Activated naive CD4-positive, alpha-beta T cell treated with anti-CD3 and anti-CD28 coated beads, Interleukin-2, amount 50 U/mL, for 24 hours (primary cell): Measurements from ENCODE around the gene ERC1.
A peak's percentile ranks its signal among the peaks of the same experiment; 100 is the strongest.

ENCODE experiments used
- H3K27ac Mint-ChIP-seq: one replicate; pipeline ENCODE4 v1.8.0; 2021; ENCODE audit warnings: mild to moderate bottlenecking, mixed read lengths
- H3K27me3 Mint-ChIP-seq: one replicate; pipeline ENCODE4 v1.8.0; 2021; ENCODE audit warnings: mixed read lengths
- H3K36me3 Mint-ChIP-seq: one replicate; pipeline ENCODE4 v1.8.0; 2021; ENCODE audit warnings: mixed read lengths
- H3K4me1 Mint-ChIP-seq: one replicate; pipeline ENCODE4 v1.8.0; 2021; ENCODE audit warnings: mixed read lengths
- H3K4me3 Mint-ChIP-seq: one replicate; pipeline ENCODE4 v1.8.0; 2021; ENCODE audit warnings: mild to moderate bottlenecking, mixed read lengths
- H3K9me3 Mint-ChIP-seq: one replicate; pipeline ENCODE4 v1.8.0; 2021; ENCODE audit warnings: mixed read lengths

ERC1 gene

DNA sequence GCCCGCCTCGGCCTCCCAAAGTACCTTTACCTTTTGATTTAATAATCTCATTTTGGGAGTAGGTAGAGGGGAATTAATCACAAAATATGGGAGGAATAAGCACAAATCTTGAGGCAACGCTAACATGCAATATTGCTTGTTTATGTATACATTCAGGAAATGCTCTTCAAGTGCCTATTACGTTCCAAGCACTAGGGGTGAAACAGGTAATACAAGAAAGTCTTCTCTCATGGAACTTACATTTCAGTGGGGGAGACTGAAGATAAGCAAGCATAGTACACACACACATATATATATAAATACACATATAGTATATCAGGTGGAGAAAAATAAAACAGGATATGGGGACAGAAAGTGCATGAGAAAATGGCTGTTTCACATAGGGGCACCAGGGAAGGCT lies 19.0 kb upstream of the ERC1 start:
- H3K27me3 Mint-ChIP-seq: no peaks in the 10 kb centered on the region
- no peak overlapping the region for H3K4me3 Mint-ChIP-seq
- H3K4me1 Mint-ChIP-seq: no peaks in the 10 kb centered on the region
- peaks cover 1% of the 10 kb centered on the region for H3K36me3 Mint-ChIP-seq
- H3K9me3 Mint-ChIP-seq: no peaks in the 10 kb centered on the region
- no peak overlapping the region for H3K27ac Mint-ChIP-seq

DNA sequence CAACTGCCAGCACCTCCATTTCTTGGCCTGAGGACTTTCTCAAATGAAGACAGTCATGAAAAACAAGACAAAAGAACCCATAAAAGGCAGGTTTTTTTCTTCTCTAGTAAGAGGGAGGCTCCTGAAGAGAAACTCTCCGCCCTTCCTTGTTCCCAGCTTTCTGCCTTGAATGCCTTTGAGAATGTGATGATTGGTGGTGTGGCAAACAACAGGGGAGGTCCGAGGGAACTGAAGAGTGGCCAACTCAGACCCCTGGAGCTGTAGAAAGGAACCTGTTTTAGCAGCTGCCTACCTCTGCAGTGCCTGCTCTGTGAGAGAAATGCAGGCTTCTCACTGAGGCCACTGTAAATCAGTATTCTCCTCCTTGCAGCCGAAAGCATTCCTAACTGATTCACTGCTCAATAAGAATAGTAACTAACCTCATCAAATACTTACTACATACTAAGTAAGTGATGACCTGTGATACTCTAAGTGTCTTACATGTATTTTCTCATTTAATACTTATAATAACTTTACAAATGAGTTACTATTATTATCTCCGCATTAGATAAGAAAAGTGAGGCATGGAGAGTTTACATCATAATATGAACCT lies 16.7 kb upstream of the ERC1 start:
- Mint-ChIP-seq H3K36me3 (peaks cover 1% of the 10 kb centered on the region), H3K27me3 (no peaks in the 10 kb centered on the region), H3K9me3 (no peaks in the 10 kb centered on the region), H3K4me3 (no peak overlapping the region), H3K4me1 (no peaks in the 10 kb centered on the region), H3K27ac (no peak overlapping the region)

DNA sequence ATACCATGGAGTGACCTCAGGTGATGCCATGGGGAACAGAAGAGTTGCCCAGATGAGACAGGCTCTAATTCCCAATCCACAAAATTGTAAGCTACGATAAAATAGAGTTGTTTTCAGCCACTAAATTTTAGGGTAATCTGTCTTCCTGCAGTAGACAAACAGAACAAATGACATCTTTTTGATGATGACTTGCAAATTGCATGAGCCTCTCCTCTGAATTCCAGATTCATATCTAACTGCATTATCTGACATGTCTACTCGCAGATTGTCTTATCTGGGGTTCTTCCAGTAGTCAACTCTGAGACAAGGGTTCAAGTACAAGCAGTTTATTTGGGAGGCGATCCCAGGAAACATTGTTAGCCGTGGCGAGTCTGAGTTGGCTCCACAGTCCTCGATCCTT lies 14.4 kb upstream of the ERC1 start:
- H3K4me3 Mint-ChIP-seq: no peak overlapping the region
- no peaks in the 10 kb centered on the region for H3K9me3 Mint-ChIP-seq
- H3K27me3 Mint-ChIP-seq: no peaks in the 10 kb centered on the region
- peaks cover 1% of the 10 kb centered on the region for H3K36me3 Mint-ChIP-seq
- no peak overlapping the region for H3K27ac Mint-ChIP-seq
- H3K4me1 Mint-ChIP-seq: no peaks in the 10 kb centered on the region

DNA sequence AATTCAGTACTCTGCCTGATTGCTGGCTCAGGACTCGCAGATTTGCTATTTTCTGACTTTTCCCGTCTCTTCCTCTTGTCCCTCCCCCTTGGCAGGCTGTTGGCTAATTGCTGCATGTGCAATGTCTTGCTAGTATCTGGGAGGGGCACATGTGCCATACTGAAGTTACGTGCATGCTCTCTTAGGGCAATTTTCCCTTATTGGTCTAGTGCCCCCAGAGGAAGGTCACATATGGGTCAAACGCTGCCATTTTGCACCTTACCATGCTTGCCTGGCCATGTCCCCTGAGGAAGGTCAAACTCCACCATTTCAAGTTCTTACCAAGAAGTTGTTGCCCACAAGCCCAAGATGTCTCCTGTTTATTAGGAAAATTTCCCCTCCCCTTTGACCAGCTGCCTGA lies 13.9 kb upstream of the ERC1 start:
- no peaks in the 10 kb centered on the region for H3K27me3 Mint-ChIP-seq
- H3K9me3 Mint-ChIP-seq: no peaks in the 10 kb centered on the region
- H3K36me3 Mint-ChIP-seq: peaks cover 1% of the 10 kb centered on the region
- H3K4me3 Mint-ChIP-seq: no peak overlapping the region
- H3K27ac Mint-ChIP-seq: peak overlapping the region; percentile 37
- no peaks in the 10 kb centered on the region for H3K4me1 Mint-ChIP-seq

DNA sequence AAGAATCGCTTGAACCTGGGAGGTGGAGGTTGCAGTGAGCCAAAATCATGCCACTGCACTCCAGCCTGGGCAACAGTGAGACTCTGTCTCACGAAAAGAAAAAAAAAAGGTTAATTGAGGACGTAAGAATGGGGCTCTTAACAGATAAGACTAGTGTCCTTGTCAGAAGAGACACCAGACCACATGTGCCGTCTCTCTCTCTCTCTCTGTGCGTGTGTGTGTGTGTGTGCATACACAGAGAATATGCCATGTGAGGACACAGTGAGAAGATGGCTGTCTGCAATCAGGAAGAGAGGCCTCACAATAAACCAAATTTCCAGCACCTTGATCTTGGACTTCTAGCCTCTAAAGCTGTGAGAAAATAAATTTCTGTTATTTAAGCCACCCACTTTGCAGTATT lies 11.7 kb upstream of the ERC1 start:
- Mint-ChIP-seq H3K4me1 (no peaks in the 10 kb centered on the region), H3K36me3 (no peaks in the 10 kb centered on the region), H3K27ac (no peak overlapping the region), H3K4me3 (no peak overlapping the region), H3K9me3 (no peaks in the 10 kb centered on the region), H3K27me3 (no peaks in the 10 kb centered on the region)

DNA sequence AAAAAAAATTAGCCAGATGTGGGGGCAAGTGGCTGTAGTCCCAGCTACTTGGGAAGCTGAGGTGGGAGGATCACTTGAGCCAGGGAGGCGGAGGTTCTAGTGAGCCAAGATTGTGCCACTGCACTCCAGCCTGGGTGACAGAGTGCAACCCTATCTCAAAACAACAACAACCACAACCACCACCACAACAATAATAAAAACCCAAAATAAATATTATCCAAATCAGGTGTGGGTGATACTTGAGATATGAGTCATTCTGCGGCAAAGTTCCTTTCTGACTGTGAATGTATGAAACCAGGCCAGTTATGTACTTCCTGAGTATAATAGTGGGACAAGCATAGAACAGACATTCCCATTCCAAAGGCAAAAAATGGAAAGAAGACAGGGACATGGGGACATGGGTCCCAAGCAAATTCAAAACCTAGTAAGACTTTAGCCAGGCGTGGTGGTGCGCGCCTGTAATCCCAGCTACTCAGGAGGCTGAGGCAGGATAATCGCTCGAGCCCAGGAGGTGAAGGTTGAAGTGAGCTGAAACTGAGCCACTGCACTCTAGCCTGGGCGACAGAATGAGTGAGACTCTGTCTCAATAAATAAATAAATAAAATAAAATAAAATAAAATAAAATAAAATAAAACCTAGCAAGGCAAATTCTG lies 9.7 kb upstream of the ERC1 start:
- H3K4me3 Mint-ChIP-seq: no peak overlapping the region
- no peaks in the 10 kb centered on the region for H3K27me3 Mint-ChIP-seq

DNA sequence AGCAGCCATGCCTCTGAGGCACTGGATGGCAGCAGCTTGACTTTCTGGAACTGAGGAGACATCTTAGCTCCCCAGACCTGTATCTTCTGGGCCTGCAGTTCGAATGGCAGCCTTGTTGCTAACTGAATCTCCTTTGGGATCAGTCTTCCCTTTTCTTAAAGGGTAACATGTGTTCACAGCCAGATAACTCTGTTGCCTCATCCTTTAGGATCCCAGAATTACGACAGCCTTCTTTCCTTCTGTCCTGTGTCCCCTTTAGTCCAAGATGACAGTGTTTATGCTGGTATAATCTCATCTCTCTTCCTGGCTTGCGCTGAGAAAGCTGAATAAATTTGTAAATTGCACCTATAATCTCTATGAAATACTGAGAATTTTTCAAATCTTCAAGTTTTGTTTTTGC lies 9.1 kb upstream of the ERC1 start:
- no peaks in the 10 kb centered on the region for H3K9me3 Mint-ChIP-seq
- H3K36me3 Mint-ChIP-seq: no peaks in the 10 kb centered on the region
- H3K4me3 Mint-ChIP-seq: no peak overlapping the region
- no peak overlapping the region for H3K27ac Mint-ChIP-seq
- no peaks in the 10 kb centered on the region for H3K4me1 Mint-ChIP-seq
- no peaks in the 10 kb centered on the region for H3K27me3 Mint-ChIP-seq

More for the DNA sequence above, 9.7 kb upstream of the ERC1 start:
- Mint-ChIP-seq H3K36me3 (no peaks in the 10 kb centered on the region), H3K9me3 (no peaks in the 10 kb centered on the region), H3K4me1 (no peaks in the 10 kb centered on the region), H3K27ac (no peak overlapping the region)

DNA sequence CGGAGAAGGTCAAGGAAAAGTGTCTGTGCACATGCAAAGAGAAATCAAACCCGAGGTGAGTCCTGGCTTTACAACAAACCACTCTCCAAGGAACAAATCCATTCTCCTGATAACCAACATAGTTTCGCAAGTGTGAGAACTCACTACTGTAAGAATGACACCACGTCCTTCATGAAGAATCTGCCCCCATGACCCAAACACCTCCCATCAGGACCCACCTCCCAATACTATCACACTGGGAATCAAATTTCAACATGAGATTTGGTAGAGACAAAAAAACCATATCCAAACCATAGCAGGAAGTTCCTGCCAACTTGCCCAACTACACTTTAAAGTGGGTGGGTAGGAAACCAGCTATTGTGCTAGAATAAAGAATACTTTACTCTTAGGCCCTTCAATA lies 2.4 kb upstream of the ERC1 start:
- Mint-ChIP-seq H3K9me3 (no peaks in the 10 kb centered on the region), H3K4me3 (peak overlapping the region; percentile 11), H3K4me1 (peaks cover 40% of the 10 kb centered on the region), H3K27ac (peak overlapping the region; percentile 27), H3K36me3 (peaks cover 2% of the 10 kb centered on the region), H3K27me3 (no peaks in the 10 kb centered on the region)

DNA sequence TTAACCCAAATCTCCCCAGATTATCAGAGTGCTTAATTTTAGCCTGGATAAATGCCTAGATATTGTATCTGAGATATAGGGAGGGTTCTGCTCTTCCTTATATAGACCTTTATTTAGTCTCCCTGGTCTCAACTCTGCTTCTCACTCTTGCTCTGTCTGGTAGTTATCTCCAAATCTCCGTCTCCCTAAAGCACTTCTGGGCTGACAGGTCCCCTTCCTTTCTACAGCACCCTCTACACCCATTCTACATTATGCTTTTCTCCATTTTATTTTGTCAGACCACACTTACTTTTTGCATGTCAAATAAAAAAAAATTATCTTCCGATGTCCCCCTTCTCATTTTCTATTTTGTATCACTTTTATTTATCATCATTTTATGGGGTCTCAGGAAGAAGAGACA lies 2.0 kb upstream of the ERC1 start:
- Mint-ChIP-seq H3K4me3 (peak overlapping the region; percentile 93), H3K4me1 (peaks cover 40% of the 10 kb centered on the region), H3K9me3 (no peaks in the 10 kb centered on the region), H3K27ac (no peak overlapping the region), H3K27me3 (no peaks in the 10 kb centered on the region), H3K36me3 (peaks cover 2% of the 10 kb centered on the region)

DNA sequence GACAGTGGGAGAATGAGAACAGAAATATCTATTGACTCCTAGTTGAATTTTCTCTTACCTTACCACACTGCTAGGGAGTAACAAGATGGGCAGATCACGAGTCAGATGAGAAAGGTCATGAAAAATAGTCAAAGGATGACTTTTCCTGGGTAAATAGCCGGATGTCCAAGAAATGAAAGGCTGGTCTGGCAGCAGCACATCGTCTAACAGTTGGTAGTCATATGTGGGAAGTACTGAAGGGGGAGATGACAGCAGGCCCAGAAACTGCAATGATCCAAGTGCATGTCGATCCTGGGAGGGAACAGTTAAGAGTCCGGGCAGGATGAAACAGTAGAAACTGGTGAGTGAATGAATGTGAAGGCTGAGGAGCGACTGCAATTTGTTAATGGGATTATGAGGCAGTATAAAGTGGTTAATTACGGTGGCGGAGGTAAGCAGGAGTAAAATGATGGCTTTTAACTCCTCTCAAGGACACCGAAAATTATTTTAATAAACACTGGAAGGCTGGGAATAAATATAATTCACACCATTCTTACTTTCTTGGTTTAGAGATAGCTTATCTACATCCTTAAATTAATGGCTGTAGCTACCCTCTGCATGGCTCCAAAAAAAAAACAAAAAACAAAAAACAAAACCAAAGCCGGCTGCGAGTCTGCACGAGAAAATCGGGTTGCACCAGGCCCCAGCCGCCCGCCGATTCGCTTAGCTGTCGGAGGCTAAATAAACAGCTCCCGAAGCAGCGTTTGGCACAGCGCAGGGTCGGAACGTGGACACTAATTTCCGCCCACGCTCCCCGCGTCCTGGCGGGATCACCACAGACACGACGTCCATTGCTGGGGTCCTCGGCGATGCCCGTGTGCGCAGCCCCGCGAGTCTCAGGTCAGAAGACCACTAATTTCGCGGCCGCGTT lies 1.0 kb upstream of the ERC1 start:
- peak overlapping the region; percentile 93 for H3K4me3 Mint-ChIP-seq
- H3K9me3 Mint-ChIP-seq: no peaks in the 10 kb centered on the region
- no peaks in the 10 kb centered on the region for H3K27me3 Mint-ChIP-seq
- peaks cover 2% of the 10 kb centered on the region for H3K36me3 Mint-ChIP-seq
- peak overlapping the region; percentile 98 for H3K27ac Mint-ChIP-seq
- H3K4me1 Mint-ChIP-seq: peaks cover 40% of the 10 kb centered on the region

DNA sequence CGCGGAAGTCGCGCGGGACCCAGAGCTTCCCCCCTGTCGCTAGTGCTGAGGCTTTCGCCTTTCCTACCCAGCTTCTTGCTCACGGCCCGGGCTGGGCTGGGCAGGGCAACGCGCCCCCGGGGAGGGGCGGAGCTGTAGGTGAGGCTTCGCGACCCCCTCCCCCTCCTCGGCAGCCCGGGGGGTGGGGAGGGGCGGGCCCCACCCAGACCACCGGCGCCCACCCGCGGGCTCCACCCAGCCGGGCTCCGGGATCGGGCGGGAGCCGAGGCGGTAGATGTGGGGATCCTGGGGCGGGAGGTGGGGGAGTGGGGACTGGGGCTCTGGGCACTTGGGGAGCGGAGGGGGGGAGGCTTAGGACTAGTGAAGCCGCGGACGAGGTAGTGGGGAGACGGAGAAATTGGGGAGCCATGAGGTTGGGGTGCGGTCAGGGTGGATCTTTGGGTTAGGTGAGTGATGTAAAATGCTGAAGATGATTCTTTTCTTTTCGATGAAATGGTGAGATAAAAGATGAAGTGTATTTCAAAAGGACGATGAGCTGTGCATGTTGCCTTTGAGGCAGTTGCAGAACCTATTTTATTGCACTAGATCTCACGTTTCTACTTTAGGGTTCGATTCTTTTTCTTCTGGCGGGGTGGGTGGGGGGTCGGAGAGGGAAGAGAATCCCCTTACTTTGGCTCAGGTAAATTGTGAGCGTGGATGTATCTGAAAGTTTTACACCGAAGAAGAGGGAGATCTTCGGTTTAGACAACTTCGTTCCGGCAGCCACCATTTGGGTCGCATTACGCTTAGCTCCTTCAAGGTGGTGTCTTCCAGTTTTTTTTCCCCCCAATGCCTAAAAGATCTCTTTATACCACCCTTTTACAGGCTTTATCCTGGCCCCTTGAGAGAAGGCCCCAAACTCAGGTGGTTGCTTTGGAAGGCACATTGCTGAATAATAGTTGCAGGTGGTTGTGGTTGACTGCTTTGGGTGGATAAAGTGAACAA lies 619 bp downstream of the ERC1 start:
- H3K4me3 Mint-ChIP-seq: peak overlapping the region; percentile 99
- H3K9me3 Mint-ChIP-seq: no peaks in the 10 kb centered on the region
- H3K27ac Mint-ChIP-seq: peak overlapping the region; percentile 98
- H3K36me3 Mint-ChIP-seq: peaks cover 3% of the 10 kb centered on the region
- H3K4me1 Mint-ChIP-seq: peaks cover 51% of the 10 kb centered on the region
- H3K27me3 Mint-ChIP-seq: no peaks in the 10 kb centered on the region

DNA sequence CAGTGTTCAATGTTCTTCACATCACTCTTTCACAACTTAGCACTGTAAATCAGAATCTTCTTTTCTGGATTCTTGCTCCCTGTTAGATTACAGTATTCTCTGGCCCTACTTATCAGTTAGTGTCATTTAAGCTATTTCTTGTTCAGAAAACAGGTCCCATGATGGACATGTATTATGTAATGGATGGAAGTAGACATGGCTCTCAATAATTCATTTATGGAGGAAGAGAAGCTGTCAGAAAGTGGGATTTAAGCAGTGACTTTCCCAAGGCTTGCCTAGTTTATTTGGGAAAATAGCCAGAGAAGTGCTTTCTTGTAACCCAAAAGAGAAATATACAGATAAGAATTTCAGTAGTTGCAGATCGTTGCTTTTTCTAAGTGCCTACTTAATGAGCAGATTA lies 1.6 kb downstream of the ERC1 start:
- no peak overlapping the region for H3K27ac Mint-ChIP-seq
- peaks cover 3% of the 10 kb centered on the region for H3K36me3 Mint-ChIP-seq
- no peaks in the 10 kb centered on the region for H3K9me3 Mint-ChIP-seq
- H3K4me1 Mint-ChIP-seq: peaks cover 60% of the 10 kb centered on the region
- no peaks in the 10 kb centered on the region for H3K27me3 Mint-ChIP-seq
- H3K4me3 Mint-ChIP-seq: peak overlapping the region; percentile 99

DNA sequence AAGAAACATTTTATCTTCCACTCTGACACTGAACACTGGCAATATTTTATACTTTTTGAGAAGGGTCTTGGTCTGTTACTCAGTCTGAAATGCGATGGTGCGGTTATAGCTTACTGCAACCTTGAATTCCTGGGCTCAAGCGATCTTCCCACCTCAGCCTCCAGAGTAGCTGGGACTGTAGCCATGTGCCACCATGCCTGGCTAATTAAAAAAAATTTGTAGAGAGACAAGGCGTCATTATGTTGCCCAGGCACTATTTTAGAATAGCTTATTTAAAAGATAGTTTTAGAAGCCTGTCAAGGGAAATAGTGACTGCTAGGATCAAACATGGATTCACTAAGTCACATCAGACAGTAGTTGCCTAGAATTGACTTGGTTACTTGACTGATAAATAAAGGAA lies 5.9 kb downstream of the ERC1 start:
- H3K4me1 Mint-ChIP-seq: peaks cover 55% of the 10 kb centered on the region
- no peaks in the 10 kb centered on the region for H3K9me3 Mint-ChIP-seq
- no peak overlapping the region for H3K4me3 Mint-ChIP-seq
- H3K27me3 Mint-ChIP-seq: no peaks in the 10 kb centered on the region
- H3K27ac Mint-ChIP-seq: no peak overlapping the region
- peaks cover 11% of the 10 kb centered on the region for H3K36me3 Mint-ChIP-seq

DNA sequence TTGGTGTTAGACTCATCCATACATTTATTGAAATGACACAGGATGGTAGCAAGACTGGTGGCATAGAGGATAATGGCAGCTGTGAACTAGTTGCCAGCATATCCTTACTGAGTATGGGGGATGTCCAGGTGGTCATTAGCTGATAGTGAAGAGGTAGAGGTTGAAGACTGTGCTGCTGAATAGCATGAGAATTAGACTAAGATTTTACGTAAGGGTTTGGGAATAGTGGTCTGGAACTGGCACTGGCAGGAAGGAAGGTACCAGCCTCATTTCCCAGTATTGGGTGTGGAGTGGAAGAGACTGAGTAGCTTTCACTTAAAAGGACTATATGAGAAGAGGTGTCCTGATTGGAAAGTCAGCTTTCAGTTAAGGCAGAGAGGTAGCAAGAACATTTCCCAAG lies 6.5 kb downstream of the ERC1 start:
- Mint-ChIP-seq H3K27ac (no peak overlapping the region), H3K27me3 (no peaks in the 10 kb centered on the region), H3K4me1 (peaks cover 48% of the 10 kb centered on the region), H3K36me3 (peaks cover 11% of the 10 kb centered on the region), H3K4me3 (no peak overlapping the region), H3K9me3 (no peaks in the 10 kb centered on the region)
